Endothelial cell (in vitro differentiated cells): Measurements from ENCODE around the gene TBC1D14. TPM values are rescaled to one million over a fixed set of nuclear protein-coding genes. Genes with fewer than 3 reads are reported as not detected.
A peak's percentile ranks its signal among the peaks of the same experiment; 100 is the strongest.

ENCODE experiments used
- DNase-seq: peaks from one replicate; pipeline ENCODE4 v3.0.0; 2021; ENCODE audit warnings: low spot score
- H3K27ac Mint-ChIP-seq: one replicate; pipeline ENCODE4 v1.8.0; 2021; ENCODE audit warnings: mixed read lengths, inconsistent platforms; ENCODE audit not compliant: unreplicated experiment
- H3K27me3 Mint-ChIP-seq: one replicate; pipeline ENCODE4 v1.8.0; 2021; ENCODE audit warnings: mild to moderate bottlenecking, moderate library complexity, mixed read lengths, inconsistent platforms; ENCODE audit not compliant: unreplicated experiment
- H3K36me3 Mint-ChIP-seq: one replicate; pipeline ENCODE4 v1.8.0; 2021; ENCODE audit warnings: mild to moderate bottlenecking, low read depth, mixed read lengths, inconsistent platforms; ENCODE audit not compliant: unreplicated experiment
- H3K4me1 Mint-ChIP-seq: one replicate; pipeline ENCODE4 v1.8.0; 2021; ENCODE audit warnings: mild to moderate bottlenecking, mixed read lengths, inconsistent platforms; ENCODE audit not compliant: unreplicated experiment
- H3K4me3 Mint-ChIP-seq: one replicate; pipeline ENCODE4 v1.8.0; 2021; ENCODE audit warnings: mild to moderate bottlenecking, mixed read lengths, inconsistent platforms; ENCODE audit not compliant: unreplicated experiment
- H3K9me3 Mint-ChIP-seq: one replicate; pipeline ENCODE4 v1.8.0; 2021; ENCODE audit warnings: mixed read lengths, inconsistent platforms; ENCODE audit not compliant: unreplicated experiment
- CTCF ChIP-seq: fragments of 200-600 bp; sonication (generic); IDR thresholded peaks from one replicate; pipeline ENCODE4 v1.5.0; 2021; ENCODE audit warnings: antibody characterized with exemption; ENCODE audit not compliant: unreplicated experiment
- total RNA-seq: library from RNA; stranded (reverse); fragmentation: NEBNext Ultra II Directional; extraction: Animal tissue kit (Norgen Biotek cat#: 25700); gene quantifications from one replicate; pipeline ENCODE4 v1.2.1, GENCODE V29; 2021; ENCODE audit not compliant: unreplicated experiment

TBC1D14 gene
- total RNA-seq, 1 donor from 2014 or later = 33.0 TPM

- peak within 1 kb of the TSS; percentile 82 for H3K27ac Mint-ChIP-seq
These were observed 133.9 kb downstream of the TBC1D14 start, which contains the start of gene TADA2B for GRCh38 chr4:7043284-7044136. Gene TADA2B, plus strand, starts transcription at chr4:7043372. Its CDS starts 208 bp downstream, at chr4:7043580.

GRCh38 chr4:7044137-7044930 lies 134.7 kb downstream of the TBC1D14 start:
- Mint-ChIP-seq H3K27me3 (peaks cover 18% of the 10 kb centered on the region), H3K4me1 (peaks cover 34% of the 10 kb centered on the region), H3K9me3 (no peaks in the 10 kb centered on the region), H3K36me3 (peaks cover 13% of the 10 kb centered on the region), H3K27ac (peak overlapping the region; percentile 15), H3K4me3 (peak overlapping the region; percentile 87)
- TF ChIP-seq CTCF = no peak
- no peak for DNase-seq

More at GRCh38 chr4:7043284-7044136, 133.9 kb downstream of the TBC1D14 start, which contains the start of gene TADA2B:
- no peak for TF ChIP-seq CTCF
- Mint-ChIP-seq H3K27me3 (peaks cover 17% of the 10 kb centered on the region), H3K36me3 (peaks cover 13% of the 10 kb centered on the region), H3K4me1 (peaks cover 34% of the 10 kb centered on the region), H3K9me3 (no peaks in the 10 kb centered on the region), H3K4me3 (peak within 1 kb of the TSS; percentile 93)
- DNase-seq = peak; percentile 46

DNA sequence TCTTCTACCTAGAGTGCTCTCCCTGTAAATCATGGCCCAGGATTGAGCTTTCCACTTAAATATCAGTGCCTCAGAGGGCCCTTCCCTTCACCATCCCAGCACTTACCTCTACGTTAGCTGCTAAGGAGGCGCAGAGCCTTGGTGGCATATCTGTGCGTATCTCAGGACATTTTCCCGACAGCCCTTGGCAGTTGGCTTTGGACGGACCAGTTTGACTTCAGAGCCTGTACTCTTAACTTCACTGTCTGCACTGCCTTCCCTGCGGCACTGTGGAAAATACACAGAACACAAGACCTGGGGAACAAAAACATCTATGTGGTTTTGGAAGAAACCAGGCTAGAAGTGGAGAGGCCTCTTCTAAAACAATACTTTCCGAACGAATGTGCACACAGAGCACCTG lies 135.9 kb downstream of the TBC1D14 start:
- no peaks in the 10 kb centered on the region for H3K9me3 Mint-ChIP-seq
- peak overlapping the region; percentile 78 for H3K4me3 Mint-ChIP-seq
- no peak for TF ChIP-seq CTCF
- no peak overlapping the region for H3K27ac Mint-ChIP-seq
- DNase-seq = no peak
- peaks cover 34% of the 10 kb centered on the region for H3K4me1 Mint-ChIP-seq
- H3K36me3 Mint-ChIP-seq = peaks cover 13% of the 10 kb centered on the region
- peaks cover 20% of the 10 kb centered on the region for H3K27me3 Mint-ChIP-seq

DNA sequence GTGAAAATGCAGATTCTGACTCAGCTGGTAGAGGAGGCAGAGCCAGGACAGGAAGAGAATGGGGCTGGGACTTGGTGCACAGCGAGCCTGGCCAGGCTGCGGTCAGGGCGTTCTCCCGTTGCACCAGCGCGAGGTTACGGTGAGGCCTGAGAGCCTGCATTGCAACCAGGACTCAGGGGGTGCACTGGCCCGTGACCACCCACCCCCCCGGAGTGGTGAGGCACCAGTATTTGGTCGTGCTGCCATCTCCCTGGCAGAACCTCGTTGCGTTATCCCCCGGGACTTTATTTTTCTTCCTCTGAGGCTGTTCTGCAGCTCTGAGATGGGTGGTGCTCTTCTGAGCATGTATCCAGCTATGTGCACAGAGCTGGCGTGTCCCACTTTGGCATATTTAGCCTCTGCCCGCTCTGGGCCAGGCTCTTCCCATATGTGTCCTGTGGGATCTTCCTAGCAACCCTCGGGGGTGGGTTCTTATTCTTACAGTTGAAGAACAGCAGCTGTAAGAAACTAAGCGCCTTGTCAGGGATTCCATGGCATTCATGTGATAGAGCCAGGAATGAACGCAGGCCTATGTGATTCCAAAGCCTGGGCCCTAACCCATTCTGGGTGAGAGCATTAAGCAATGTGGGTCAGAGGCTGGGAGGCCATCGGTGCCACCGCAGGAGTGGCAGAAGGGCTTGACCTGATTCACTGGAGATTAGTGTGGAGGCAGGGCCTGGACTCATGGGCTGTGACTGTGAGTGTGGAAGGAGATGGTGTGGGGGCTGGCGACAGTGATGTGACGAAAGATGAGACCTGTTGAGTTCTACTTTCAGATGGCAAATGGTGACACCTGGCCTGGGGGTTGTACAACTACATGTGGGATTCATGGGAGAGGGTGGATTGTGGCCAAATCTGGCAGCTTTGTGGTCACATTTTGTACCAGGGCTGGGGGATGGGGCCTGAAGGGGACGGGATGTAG lies 136.6 kb downstream of the TBC1D14 start:
- Mint-ChIP-seq H3K4me3 (no peak overlapping the region), H3K27me3 (peaks cover 16% of the 10 kb centered on the region), H3K9me3 (no peaks in the 10 kb centered on the region), H3K36me3 (peaks cover 13% of the 10 kb centered on the region), H3K27ac (no peak overlapping the region), H3K4me1 (peaks cover 34% of the 10 kb centered on the region)
- no peak for TF ChIP-seq CTCF
- DNase-seq = no peak
